Measurements from ENCODE around the gene KIF3C.

DNA sequence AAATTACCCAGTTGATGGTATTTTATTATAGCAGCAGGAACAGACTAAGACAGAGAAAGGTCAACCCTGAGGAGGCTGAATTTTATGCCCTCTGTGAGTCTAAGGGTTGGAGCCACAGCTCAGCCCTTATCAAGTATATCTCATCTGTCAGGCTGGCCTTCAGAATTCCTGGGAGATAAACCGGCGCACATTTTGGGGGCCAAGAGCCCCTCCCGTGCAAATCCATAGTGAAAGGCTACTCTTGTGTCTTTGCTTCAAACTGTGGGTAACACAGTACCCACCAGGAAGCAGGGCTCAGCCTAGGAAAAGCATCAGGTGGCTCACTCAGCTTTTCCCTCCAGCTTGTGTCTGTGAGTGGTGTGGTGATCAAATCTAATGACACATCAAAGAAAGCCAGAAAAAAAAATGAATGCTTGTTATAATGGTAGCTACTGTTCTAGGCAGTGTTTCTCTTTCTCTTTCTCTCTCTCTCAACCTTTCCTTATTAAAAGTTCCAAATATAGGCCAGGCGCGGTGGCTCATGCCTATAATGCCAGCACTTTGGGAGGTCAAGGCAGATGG lies 79.0 kb downstream of the KIF3C start:
- TF ChIP-seq, protein P1, sequence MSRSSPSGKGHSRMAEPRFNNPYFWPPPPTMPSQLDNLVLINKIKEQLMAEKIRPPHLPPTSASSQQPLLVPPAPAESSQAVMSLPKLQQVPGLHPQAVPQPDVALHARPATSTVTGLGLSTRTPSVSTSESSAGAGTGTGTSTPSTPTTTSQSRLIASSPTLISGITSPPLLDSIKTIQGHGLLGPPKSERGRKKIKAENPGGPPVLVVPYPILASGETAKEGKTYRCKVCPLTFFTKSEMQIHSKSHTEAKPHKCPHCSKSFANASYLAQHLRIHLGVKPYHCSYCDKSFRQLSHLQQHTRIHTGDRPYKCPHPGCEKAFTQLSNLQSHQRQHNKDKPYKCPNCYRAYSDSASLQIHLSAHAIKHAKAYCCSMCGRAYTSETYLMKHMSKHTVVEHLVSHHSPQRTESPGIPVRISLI (tag by site-specific recombination; IDR thresholded peaks at IDR 0.05), result no peak
- no peak for TF ChIP-seq ZNF24 (tag by site-specific recombination; IDR thresholded peaks at IDR 0.05)
- TF ChIP-seq ZNF768 (tag by site-specific recombination; IDR thresholded peaks at IDR 0.05), result no peak

All from HEK293 (cell line).